Endodermal cell (in vitro differentiated cells): ENCODE results near the gene NDST3. TPM values are rescaled to one million over a fixed set of nuclear protein-coding genes. Genes with fewer than 3 reads are reported as not detected.

ENCODE experiments used
- DNase-seq: peaks from one replicate; pipeline ENCODE4 v3.0.0-alpha.2; 2017
- H3K27ac ChIP-seq: 2 replicates; pipeline ENCODE4 v1.5.1; 2013; ENCODE audit warnings: mild to moderate bottlenecking, low read depth, low read length, moderate library complexity
- H3K27me3 ChIP-seq: 2 replicates; pipeline ENCODE4 v1.6.1; 2013; ENCODE audit warnings: mild to moderate bottlenecking, low read length, moderate library complexity; ENCODE audit not compliant: insufficient read depth, control insufficient read depth, poor library complexity, severe bottlenecking
- H3K36me3 ChIP-seq: 2 replicates; pipeline ENCODE4 v1.7.0; 2013; ENCODE audit warnings: mild to moderate bottlenecking, low read length, moderate library complexity; ENCODE audit not compliant: control insufficient read depth, insufficient read depth
- H3K4me1 ChIP-seq: one replicate; pipeline ENCODE4 v1.7.0; 2013; ENCODE audit warnings: low read length; ENCODE audit not compliant: control insufficient read depth, insufficient read depth
- H3K4me3 ChIP-seq: 2 replicates; pipeline ENCODE4 v1.5.1; 2013; ENCODE audit warnings: mild to moderate bottlenecking, low read length, moderate library complexity
- H3K9ac ChIP-seq: 2 replicates; pipeline ENCODE4 v1.6.1; 2013; ENCODE audit warnings: mild to moderate bottlenecking, low read length, moderate library complexity; ENCODE audit not compliant: poor library complexity, severe bottlenecking; ENCODE audit errors: extremely low read depth
- H3K9me3 ChIP-seq: 2 replicates; pipeline ENCODE4 v1.6.1; 2013; ENCODE audit warnings: mild to moderate bottlenecking, low read length, moderate library complexity; ENCODE audit not compliant: control insufficient read depth
- H3K27ac Mint-ChIP-seq: 2 replicates; pipeline ENCODE4 v1.8.0; 2020; ENCODE audit warnings: mixed read lengths
- H3K27me3 Mint-ChIP-seq: 2 replicates; pipeline ENCODE4 v1.8.0; 2021; ENCODE audit warnings: mild to moderate bottlenecking, mixed read lengths; ENCODE audit not compliant: insufficient read depth
- H3K36me3 Mint-ChIP-seq: 2 replicates; pipeline ENCODE4 v1.8.0; 2020; ENCODE audit warnings: low read depth, mixed read lengths
- H3K4me1 Mint-ChIP-seq: 2 replicates; pipeline ENCODE4 v1.8.0; 2020; ENCODE audit warnings: mixed read lengths
- H3K4me3 Mint-ChIP-seq: 2 replicates; pipeline ENCODE4 v1.8.0; 2020; ENCODE audit warnings: mild to moderate bottlenecking, moderate library complexity, mixed read lengths
- H3K9me3 Mint-ChIP-seq: 2 replicates; pipeline ENCODE4 v1.8.0; 2020; ENCODE audit warnings: mild to moderate bottlenecking, mixed read lengths
- CTCF ChIP-seq: fragments of 200-600 bp; sonication (generic); conservative IDR thresholded peaks from 2 replicates; pipeline ENCODE4 v1.5.0; 2021; ENCODE audit warnings: antibody characterized with exemption, mild to moderate bottlenecking
- WGBS, 2 experiments: methylation state at CpG; one replicate each; pipeline versions ENCODE4 v1.1.5 to v1.1.7; 2013; ENCODE audit warnings: missing lambda C conversion rate in 2 of 2, mixed read lengths in 1 of 2; ENCODE audit not compliant: insufficient coverage in 1 of 2, insufficient read length in 1 of 2; 5-methylcytosine and 5-hydroxymethylcytosine counted together
- total RNA-seq, 2 donors: library from RNA; stranded (reverse); fragmentation: NEBNext Ultra II Directional in 1 of 2; extraction: Animal tissue kit (Norgen Biotek cat#: 25700) in 1 of 2; gene quantifications; 2 replicates in 1 of 2; 3 replicates in 1 of 2; pipeline ENCODE4 v1.2.1, GENCODE V29; 2021

NDST3 gene
- total RNA-seq, 2 donors from 2014 or later, result 0.62 to 0.71 TPM

DNA sequence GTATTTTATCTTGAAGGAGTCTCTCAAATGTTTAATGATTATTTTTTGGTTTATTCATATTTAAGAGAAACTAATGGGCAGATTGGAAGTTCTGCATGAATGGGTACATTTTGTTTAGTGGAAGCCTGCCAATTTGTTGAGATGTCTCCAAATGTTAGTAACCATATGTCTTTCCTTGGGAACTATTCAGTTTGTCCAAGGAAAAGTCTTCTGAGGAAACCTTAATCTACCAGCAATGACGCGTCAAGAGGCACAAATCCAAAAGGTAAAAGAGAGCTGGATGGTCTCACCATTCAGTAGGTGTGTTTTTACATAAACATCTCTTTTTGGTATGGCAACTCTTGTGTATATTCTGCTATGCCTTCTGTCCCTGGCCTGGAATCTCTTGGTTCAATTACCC is 37.4 kb upstream of the NDST3 start:
- Histone ChIP-seq H3K36me3 (no peaks in the 10 kb centered on the region), H3K27ac (no peak overlapping the region), H3K9me3 (no peaks in the 10 kb centered on the region), H3K9ac (no peak overlapping the region), H3K4me3 (no peak overlapping the region), H3K4me1 (no peaks in the 10 kb centered on the region), H3K27me3 (no peaks in the 10 kb centered on the region)
- TF ChIP-seq CTCF, result no peak
- no peak for DNase-seq
- no peaks in the 10 kb centered on the region for H3K27me3 Mint-ChIP-seq
- no peak overlapping the region for H3K4me3 Mint-ChIP-seq
- H3K27ac Mint-ChIP-seq, result no peak overlapping the region
- no peaks in the 10 kb centered on the region for H3K4me1 Mint-ChIP-seq
- no peaks in the 10 kb centered on the region for H3K36me3 Mint-ChIP-seq
- 94% methylated on average over 2 of the region's 2 CpGs; no CpG with 5 or more reads in 1 of the 2 experiments for WGBS, 2 experiments
- H3K9me3 Mint-ChIP-seq, result no peaks in the 10 kb centered on the region

DNA sequence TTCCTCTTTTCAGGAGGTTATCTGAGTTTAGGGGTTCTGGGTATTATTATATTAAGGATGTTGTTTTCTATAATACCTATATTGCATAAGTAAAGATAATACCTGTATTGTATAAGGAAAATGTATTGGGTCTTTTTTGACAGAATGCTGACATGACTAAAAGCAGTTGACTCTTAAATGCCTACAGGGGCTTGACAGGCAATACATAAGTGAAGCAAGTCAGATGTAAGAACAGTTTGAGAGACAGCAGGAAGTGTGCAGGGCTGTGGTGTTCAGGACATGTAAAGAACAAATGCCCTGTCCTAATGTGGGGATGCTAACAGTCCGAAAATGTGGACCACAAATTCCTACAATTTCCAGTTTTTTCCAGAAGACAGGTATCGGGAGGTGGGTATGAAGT is 30.2 kb upstream of the NDST3 start:
- Histone ChIP-seq H3K4me3 (no peak overlapping the region), H3K27me3 (no peaks in the 10 kb centered on the region), H3K9ac (no peak overlapping the region), H3K9me3 (no peaks in the 10 kb centered on the region), H3K27ac (no peak overlapping the region), H3K36me3 (no peaks in the 10 kb centered on the region), H3K4me1 (no peaks in the 10 kb centered on the region)
- no peaks in the 10 kb centered on the region for H3K9me3 Mint-ChIP-seq
- H3K4me1 Mint-ChIP-seq, result peaks cover 4% of the 10 kb centered on the region
- H3K27me3 Mint-ChIP-seq, result no peaks in the 10 kb centered on the region
- no peak for TF ChIP-seq CTCF
- 100% methylated on average over 1 of the region's 2 CpGs for whole genome bisulfite sequencing, 2 experiments
- no peak overlapping the region for H3K27ac Mint-ChIP-seq
- H3K36me3 Mint-ChIP-seq, result no peaks in the 10 kb centered on the region
- no peak overlapping the region for H3K4me3 Mint-ChIP-seq
- DNase-seq, result no peak

- Histone ChIP-seq H3K27me3 (no peaks in the 10 kb centered on the region), H3K9me3 (no peaks in the 10 kb centered on the region), H3K36me3 (no peaks in the 10 kb centered on the region), H3K9ac (no peak overlapping the region), H3K4me1 (no peaks in the 10 kb centered on the region), H3K27ac (no peak overlapping the region), H3K4me3 (no peak overlapping the region)
- TF ChIP-seq CTCF, result peak; percentile 71
- Mint-ChIP-seq H3K36me3 (no peaks in the 10 kb centered on the region), H3K4me1 (peaks cover 4% of the 10 kb centered on the region), H3K9me3 (no peaks in the 10 kb centered on the region), H3K27ac (no peak overlapping the region), H3K4me3 (no peak overlapping the region), H3K27me3 (no peaks in the 10 kb centered on the region)
- no peak for DNase-seq
- 83% methylated on average over 1 to 3 of the region's 3 CpGs for WGBS, 2 experiments
These were observed 28.4 kb upstream of the NDST3 start for GRCh38 chr4:118005883-118006282.
